NCI-H1436 treated with DMSO at 0.1 percent for 48 hours (cell line): ENCODE results near the gene MARK3.
A peak's percentile ranks its signal among the peaks of the same experiment; 100 is the strongest.

Experiments
- DNase-seq: peaks from one replicate; lab custom pipeline; 2025; lab: John Stamatoyannopoulos, UW

The MARK3 gene

GRCh38 chr14:103538291-103539055 lies 153.3 kb downstream of the MARK3 start:
- DNase-seq, result no peak

- DNase-seq, result no peak
These were observed 154.0 kb downstream of the MARK3 start for GRCh38 chr14:103539056-103539825.

- no peak for DNase-seq
These were observed 155.8 kb downstream of the MARK3 start for GRCh38 chr14:103540821-103541708.

GRCh38 chr14:103541709-103542604 lies 156.7 kb downstream of the MARK3 start:
- no peak for DNase-seq

GRCh38 chr14:103542605-103543088 lies 157.4 kb downstream of the MARK3 start:
- DNase-seq, result no peak

GRCh38 chr14:103543140-103543539 lies 157.9 kb downstream of the MARK3 start:
- DNase-seq, result no peak

- DNase-seq, result no peak
These were observed 158.6 kb downstream of the MARK3 start for GRCh38 chr14:103543721-103544387.

- DNase-seq, result peak; percentile 24
These were observed 159.4 kb downstream of the MARK3 start for GRCh38 chr14:103544388-103545218.

GRCh38 chr14:103545219-103545914 lies 160.2 kb downstream of the MARK3 start:
- no peak for DNase-seq

- no peak for DNase-seq
These were observed 160.9 kb downstream of the MARK3 start for GRCh38 chr14:103545915-103546651.

- peak; percentile 39 for DNase-seq
These were observed 161.6 kb downstream of the MARK3 start for GRCh38 chr14:103546652-103547454.

- no peak for DNase-seq
These were observed 162.3 kb downstream of the MARK3 start for GRCh38 chr14:103547455-103547940.

GRCh38 chr14:103547941-103548462 lies 162.8 kb downstream of the MARK3 start:
- DNase-seq, result no peak

GRCh38 chr14:103548463-103549351 lies 163.5 kb downstream of the MARK3 start:
- no peak for DNase-seq

GRCh38 chr14:103549361-103550311 lies 164.4 kb downstream of the MARK3 start:
- no peak for DNase-seq
